ENCODE measurements around the gene IPCEF1. TPM values are rescaled to one million over a fixed set of nuclear protein-coding genes. Genes with fewer than 3 reads are reported as not detected.
"Not testable (repeated sequence)": the region's sequence is repeated elsewhere in the genome, so short reads cannot be mapped to it uniquely, and the experiment has no call there.

IPCEF1 gene
- total RNA-seq, 1 donor from 2014 or later, result 18.8 TPM

- no peaks in the 10 kb centered on the region for H3K9me3 Mint-ChIP-seq (ENCODE audit: unreplicated experiment)
- H3K27ac Mint-ChIP-seq (ENCODE audit: unreplicated experiment), result no peak overlapping the region
- no peak for TF ChIP-seq CTCF (IDR thresholded peaks at IDR 0.05; ENCODE audit: unreplicated experiment)
- no peaks in the 10 kb centered on the region for H3K27me3 Mint-ChIP-seq (ENCODE audit: unreplicated experiment)
- no peaks in the 10 kb centered on the region for H3K4me1 Mint-ChIP-seq (ENCODE audit: unreplicated experiment)
- H3K36me3 Mint-ChIP-seq (ENCODE audit: low read depth, unreplicated experiment), result no peaks in the 10 kb centered on the region
- no peak overlapping the region for H3K4me3 Mint-ChIP-seq (ENCODE audit: unreplicated experiment)
- DNase-seq (ENCODE audit: low spot score), result no peak
Observed at GRCh38 chr6:154318721-154319120, 37.9 kb downstream of the IPCEF1 start.

- DNase-seq (ENCODE audit: low spot score), result no peak
- H3K4me3 Mint-ChIP-seq (ENCODE audit: unreplicated experiment), result no peak overlapping the region
- H3K9me3 Mint-ChIP-seq (ENCODE audit: unreplicated experiment), result no peaks in the 10 kb centered on the region
- no peaks in the 10 kb centered on the region for H3K27me3 Mint-ChIP-seq (ENCODE audit: unreplicated experiment)
- H3K36me3 Mint-ChIP-seq (ENCODE audit: low read depth, unreplicated experiment), result no peaks in the 10 kb centered on the region
- no peak overlapping the region for H3K27ac Mint-ChIP-seq (ENCODE audit: unreplicated experiment)
- H3K4me1 Mint-ChIP-seq (ENCODE audit: unreplicated experiment), result no peaks in the 10 kb centered on the region
- no peak for TF ChIP-seq CTCF (IDR thresholded peaks at IDR 0.05; ENCODE audit: unreplicated experiment)
Observed at GRCh38 chr6:154316131-154316530, 40.5 kb downstream of the IPCEF1 start.

- H3K27ac Mint-ChIP-seq (ENCODE audit: unreplicated experiment), result no peak overlapping the region
- DNase-seq (ENCODE audit: low spot score), result no peak
- TF ChIP-seq CTCF (IDR thresholded peaks at IDR 0.05; ENCODE audit: unreplicated experiment), result no peak
- H3K36me3 Mint-ChIP-seq (ENCODE audit: low read depth, unreplicated experiment), result no peaks in the 10 kb centered on the region
- H3K9me3 Mint-ChIP-seq (ENCODE audit: unreplicated experiment), result no peaks in the 10 kb centered on the region
- H3K4me1 Mint-ChIP-seq (ENCODE audit: unreplicated experiment), result no peaks in the 10 kb centered on the region
- no peak overlapping the region for H3K4me3 Mint-ChIP-seq (ENCODE audit: unreplicated experiment)
- no peaks in the 10 kb centered on the region for H3K27me3 Mint-ChIP-seq (ENCODE audit: unreplicated experiment)
Observed at GRCh38 chr6:154314084-154314483, 42.5 kb downstream of the IPCEF1 start.

GRCh38 chr6:154308986-154309385 lies 47.6 kb downstream of the IPCEF1 start:
- no peak for TF ChIP-seq CTCF (IDR thresholded peaks at IDR 0.05; ENCODE audit: unreplicated experiment)
- no peak overlapping the region for H3K27ac Mint-ChIP-seq (ENCODE audit: unreplicated experiment)
- peaks cover 3% of the 10 kb centered on the region for H3K36me3 Mint-ChIP-seq (ENCODE audit: low read depth, unreplicated experiment)
- H3K9me3 Mint-ChIP-seq (ENCODE audit: unreplicated experiment), result no peaks in the 10 kb centered on the region
- peaks cover 3% of the 10 kb centered on the region for H3K27me3 Mint-ChIP-seq (ENCODE audit: unreplicated experiment)
- no peaks in the 10 kb centered on the region for H3K4me1 Mint-ChIP-seq (ENCODE audit: unreplicated experiment)
- DNase-seq (ENCODE audit: low spot score), result no peak
- H3K4me3 Mint-ChIP-seq (ENCODE audit: unreplicated experiment), result no peak overlapping the region

- Mint-ChIP-seq H3K36me3 (ENCODE audit: low read depth, unreplicated experiment) (peaks cover 3% of the 10 kb centered on the region), H3K27me3 (ENCODE audit: unreplicated experiment) (peaks cover 3% of the 10 kb centered on the region), H3K9me3 (ENCODE audit: unreplicated experiment) (no peaks in the 10 kb centered on the region), H3K27ac (ENCODE audit: unreplicated experiment) (no peak overlapping the region), H3K4me1 (ENCODE audit: unreplicated experiment) (no peaks in the 10 kb centered on the region), H3K4me3 (ENCODE audit: unreplicated experiment) (no peak overlapping the region)
- no peak for TF ChIP-seq CTCF (IDR thresholded peaks at IDR 0.05; ENCODE audit: unreplicated experiment)
- DNase-seq (ENCODE audit: low spot score), result no peak
Observed at GRCh38 chr6:154307696-154308425, 48.7 kb downstream of the IPCEF1 start.

GRCh38 chr6:154307147-154307546 lies 49.5 kb downstream of the IPCEF1 start:
- H3K36me3 Mint-ChIP-seq (ENCODE audit: low read depth, unreplicated experiment); H3K4me1 Mint-ChIP-seq (ENCODE audit: unreplicated experiment); H3K27ac Mint-ChIP-seq (ENCODE audit: unreplicated experiment); DNase-seq (ENCODE audit: low spot score); H3K27me3 Mint-ChIP-seq (ENCODE audit: unreplicated experiment); H3K9me3 Mint-ChIP-seq (ENCODE audit: unreplicated experiment): not testable (repeated sequence)
- H3K4me3 Mint-ChIP-seq (ENCODE audit: unreplicated experiment), result peak overlapping the region; percentile 63
